ENCODE results near the gene PPP1R9A.

The PPP1R9A gene

DNA sequence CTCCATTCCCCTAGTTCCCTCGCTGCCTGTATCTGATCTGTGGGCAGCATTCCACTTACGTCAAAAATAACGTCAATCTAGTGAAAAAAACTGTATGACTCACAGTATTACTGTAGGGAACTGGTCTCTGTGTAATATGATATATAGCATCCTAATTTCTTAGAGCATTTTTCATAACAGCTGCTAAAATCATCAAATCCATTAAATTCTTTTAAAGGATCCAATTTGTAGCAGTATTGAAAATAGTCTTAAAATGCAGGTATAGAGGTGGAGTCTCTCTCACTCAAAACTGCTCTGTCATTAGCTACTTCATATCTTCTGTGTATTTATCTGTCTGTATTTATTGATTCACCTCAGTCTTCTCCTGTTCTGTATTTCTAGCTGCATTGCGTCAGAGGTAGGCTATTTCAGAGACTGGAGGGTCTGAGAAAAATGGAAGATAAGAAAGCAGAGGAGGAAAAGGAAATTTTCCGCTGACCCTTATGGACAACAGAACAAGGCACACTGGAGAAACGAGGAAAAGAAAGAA is 357.0 kb downstream of the PPP1R9A start:
- no peak for DNase-seq (ENCODE audit: low read depth)
- no peak for TF ChIP-seq CTCF (IDR thresholded peaks at IDR 0.05; ENCODE audit: control insufficient read depth, extremely low read depth, insufficient read depth)
- no peak overlapping the region for H3K4me3 ChIP-seq (ENCODE audit: low read depth, low read length)

- no peak for DNase-seq (ENCODE audit: low read depth)
- no peak for TF ChIP-seq CTCF (IDR thresholded peaks at IDR 0.05; ENCODE audit: control insufficient read depth, extremely low read depth, insufficient read depth)
These were observed 358.2 kb downstream of the PPP1R9A start for GRCh38 chr7:95265634-95266033.

DNA sequence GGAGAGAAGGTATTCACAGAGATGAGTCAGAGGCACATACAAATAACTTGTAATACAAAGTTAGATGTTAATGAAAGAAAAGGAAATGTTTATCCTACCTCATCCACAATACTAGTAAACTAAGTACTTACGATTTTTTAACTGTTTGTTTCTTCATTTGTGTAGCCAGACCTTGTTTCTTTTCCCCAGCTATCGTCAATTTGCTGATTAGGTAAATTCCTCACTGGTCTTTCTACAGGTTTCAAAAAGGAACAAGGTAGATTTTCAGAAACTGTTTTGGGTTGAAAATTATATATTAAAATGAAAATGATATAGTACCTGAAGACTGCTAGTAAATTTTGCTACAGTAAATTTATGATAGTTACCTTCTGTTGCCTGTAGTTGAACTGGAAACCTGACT is 360.4 kb downstream of the PPP1R9A start:
- DNase-seq (ENCODE audit: low read depth): no peak
- no peak overlapping the region for H3K4me3 ChIP-seq (ENCODE audit: low read depth, low read length)

More at GRCh38 chr7:95265634-95266033, 358.2 kb downstream of the PPP1R9A start:
- H3K4me3 ChIP-seq (ENCODE audit: low read depth, low read length): no peak overlapping the region

DNA sequence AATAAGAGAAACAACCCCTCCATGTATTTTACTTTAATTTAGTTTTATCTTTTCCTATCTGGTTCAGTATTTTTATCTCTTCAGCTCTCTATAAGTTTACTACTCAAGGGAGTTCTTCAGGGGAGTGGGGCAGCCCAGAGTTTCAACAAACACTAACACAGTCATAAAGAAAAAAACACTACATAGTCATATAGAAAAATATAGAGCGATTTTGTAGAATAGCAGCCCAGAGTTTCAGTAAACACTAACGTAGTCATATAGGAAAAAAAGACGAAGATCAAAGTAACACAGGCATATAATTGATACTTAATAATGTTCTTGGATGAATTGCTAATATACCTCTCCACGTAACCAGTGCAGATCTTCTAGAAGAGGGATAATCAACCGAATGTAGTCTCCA is 362.2 kb downstream of the PPP1R9A start:
- no peak for TF ChIP-seq CTCF (IDR thresholded peaks at IDR 0.05; ENCODE audit: control insufficient read depth, extremely low read depth, insufficient read depth)
- no peak for DNase-seq (ENCODE audit: low read depth)

More for the DNA sequence above, 360.4 kb downstream of the PPP1R9A start:
- TF ChIP-seq CTCF (IDR thresholded peaks at IDR 0.05; ENCODE audit: control insufficient read depth, extremely low read depth, insufficient read depth): no peak

GRCh38 chr7:95276114-95276513 is 368.7 kb downstream of the PPP1R9A start:
- H3K4me3 ChIP-seq (ENCODE audit: low read depth, low read length): no peak overlapping the region
- DNase-seq (ENCODE audit: low read depth): no peak
- TF ChIP-seq CTCF (IDR thresholded peaks at IDR 0.05; ENCODE audit: control insufficient read depth, extremely low read depth, insufficient read depth): no peak

More for the DNA sequence above, 362.2 kb downstream of the PPP1R9A start:
- no peak overlapping the region for H3K4me3 ChIP-seq (ENCODE audit: low read depth, low read length)

DNA sequence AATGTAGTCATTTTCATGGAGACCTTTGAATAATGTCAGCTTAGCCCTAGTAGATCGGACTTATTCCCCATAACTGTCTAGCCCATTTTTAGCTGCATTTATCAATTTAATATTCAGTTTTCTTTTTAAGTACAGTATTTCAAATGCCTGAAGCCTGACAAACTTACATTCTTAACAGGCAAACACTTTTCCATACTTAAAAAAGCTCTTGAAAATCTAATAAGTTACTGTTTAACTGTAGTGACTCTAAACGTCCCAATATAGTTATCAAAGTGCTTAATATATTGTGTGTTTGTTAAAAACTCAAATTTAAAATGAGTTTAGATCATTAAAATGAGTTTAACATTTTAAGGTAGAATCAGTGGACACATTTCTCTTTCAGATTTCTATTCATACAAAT is 372.0 kb downstream of the PPP1R9A start:
- DNase-seq (ENCODE audit: low read depth): no peak
- no peak for TF ChIP-seq CTCF (IDR thresholded peaks at IDR 0.05; ENCODE audit: control insufficient read depth, extremely low read depth, insufficient read depth)
- no peak overlapping the region for H3K4me3 ChIP-seq (ENCODE audit: low read depth, low read length)

DNA sequence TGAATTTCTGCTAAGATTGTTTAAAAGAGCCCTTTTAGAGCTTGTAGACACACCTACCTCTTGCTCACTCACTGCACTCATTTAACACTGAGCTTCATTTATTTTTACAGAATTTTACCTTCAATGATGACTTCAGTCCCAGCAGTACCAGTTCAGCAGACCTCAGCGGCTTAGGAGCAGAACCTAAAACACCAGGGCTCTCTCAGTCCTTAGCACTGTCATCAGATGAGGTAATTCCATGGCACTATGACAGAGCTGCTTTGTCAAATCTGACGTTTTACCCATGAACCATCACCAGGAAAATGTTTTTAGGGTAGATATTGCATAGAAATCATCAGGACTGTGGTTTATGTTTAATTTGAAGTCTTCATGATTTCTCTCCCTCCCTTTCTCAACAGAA is 378.7 kb downstream of the PPP1R9A start:
- no peak for TF ChIP-seq CTCF (IDR thresholded peaks at IDR 0.05; ENCODE audit: control insufficient read depth, extremely low read depth, insufficient read depth)
- DNase-seq (ENCODE audit: low read depth): no peak
- H3K4me3 ChIP-seq (ENCODE audit: low read depth, low read length): no peak overlapping the region

Measured in LNCaP clone FGC (cell line).